CD4-positive, alpha-beta T cell treated with Interleukin-12 subunit alpha and Interleukin-12 subunit beta, for 1 hour (primary cell): ENCODE data around the gene FCRL4.
"Not testable (repeated sequence)": the region's sequence is repeated elsewhere in the genome, so short reads cannot be mapped to it uniquely, and the experiment has no call there.

ENCODE experiments used
- DNase-seq: peaks from one replicate; pipeline ENCODE4 v3.0.0-alpha.2; 2020

The FCRL4 gene

GRCh38 chr1:157551694-157552693 lies 45.9 kb downstream of the FCRL4 start, which contains the start of gene FCRL5:
TSS of gene FCRL5 (minus strand) at chr1:157552515. CDS start at chr1:157552362, 153 bp downstream.
- no peak for DNase-seq

- not testable (repeated sequence) for DNase-seq
Observed at GRCh38 chr1:157548081-157548480, 49.8 kb downstream of the FCRL4 start.

- no peak for DNase-seq
Observed at GRCh38 chr1:157542676-157543075, 55.2 kb downstream of the FCRL4 start.

GRCh38 chr1:157540852-157541251 lies 57.0 kb downstream of the FCRL4 start:
- DNase-seq = no peak

- no peak for DNase-seq
Observed at GRCh38 chr1:157540160-157540748, 57.6 kb downstream of the FCRL4 start.

GRCh38 chr1:157539568-157539967 lies 58.3 kb downstream of the FCRL4 start:
- DNase-seq = no peak

- DNase-seq = no peak
Observed at GRCh38 chr1:157532569-157532968, 65.3 kb downstream of the FCRL4 start.

- DNase-seq = no peak
Observed at GRCh38 chr1:157523774-157524493, 74.0 kb downstream of the FCRL4 start.
